Pancreas (tissue), 10 donors: Measurements from ENCODE around the gene CD81. TPM values are rescaled to one million over a fixed set of nuclear protein-coding genes. Genes with fewer than 3 reads are reported as not detected.

Experiments used
- ATAC-seq, 4 donors: fragments of 200-7000 bp; cut with Tn5 transposase; one replicate each; pipeline versions ENCODE4 v1.8.0 to v1.9.1; 2020; ENCODE audit warnings: mild to moderate bottlenecking in 4 of 4, moderate library complexity in 4 of 4
- DNase-seq, 6 donors: peaks; one replicate each; pipeline ENCODE4 v3.0.0-alpha.2; 2020
- FAIRE-seq: peaks from 2 replicates; lab custom pipeline; 2012; peaks lifted over from hg19 to GRCh38; lab: Jason Lieb, UNC
- H3K27ac ChIP-seq, 4 donors: fragments of 200-600 bp; sonication (generic); 1 replicate in 3 of 4; 2 replicates in 1 of 4; pipeline versions ENCODE4 v1.5.0 to v1.8.0; 2020
- H3K27me3 ChIP-seq, 4 donors: fragments of 200-600 bp; one replicate each; pipeline ENCODE4 v1.8.0; 2021
- H3K36me3 ChIP-seq, 3 donors: fragments of 200-600 bp; sonication (generic) in 1 of 3; one replicate each; pipeline versions ENCODE4 v1.5.0 to v1.8.0; 2020 to 2021
- H3K4me1 ChIP-seq, 3 donors: fragments of 200-600 bp; one replicate each; pipeline ENCODE4 v1.8.0; 2021
- H3K4me3 ChIP-seq, 4 donors: fragments of 200-600 bp; sonication (generic) in 2 of 4; one replicate each; pipeline versions ENCODE4 v1.5.0 to v1.8.0; 2020 to 2021
- H3K9me3 ChIP-seq, 4 donors: fragments of 200-600 bp; one replicate each; pipeline ENCODE4 v1.8.0; 2021
- CTCF ChIP-seq, 4 donors: fragments of 200-600 bp; sonication (generic) in 3 of 4; IDR thresholded peaks; one replicate each; pipeline versions ENCODE4 v1.5.0 to v1.8.0; 2021; ENCODE audit warnings: antibody characterized with exemption in 4 of 4
- WGBS, 2 donors: extraction: QIAGEN DNeasy Blood & Tissue Kit; methylation state at CpG; one replicate each; pipeline ENCODE4 v1.1.7; 2013; 5-methylcytosine and 5-hydroxymethylcytosine counted together
- intact Hi-C, 3 donors: fragments of 100-400 bp; cut with DNase I; formaldehyde crosslinking; loops; one replicate each; pipeline versions ENCODE4 v1.11.1 to v1.14.2; 2022
- polyA plus RNA-seq, 2 donors: library from polyadenylated mRNA; stranded (reverse); fragments of 200-250 nt; gene quantifications; one replicate each; pipeline ENCODE4 v1.2.3, GENCODE V29; 2013
- total RNA-seq, 6 donors: library from RNA; stranded (reverse); fragmentation: NEBNext Ultra II Directional in 4 of 6; extraction: Animal tissue kit (Norgen Biotek cat#: 25700) in 4 of 6; gene quantifications; one replicate each; pipeline versions ENCODE4 v1.2.1 to v1.2.4, GENCODE V29; 2021 to 2023
- donor health status: healthy with polysubstance abuse.
- donor health status: DM: no; HTN: no; CAD: no; lungs with moderate emphysema.
- donor health status: DM: no; HTN: no; CAD: no.
- donor health status: control.
- donor health status: control.
- donor health status: Bipolar disorder and iron deficiency.
- donor health status: DM: yes; HTN: yes; CAD: no.
- donor health status: DM: no; HTN: no; CAD: no.
- donor health status: DM: no; HTN: no; CAD: no.
- donor health status: DM: yes; HTN: yes; CAD: no.

CD81 gene
- total and polyA plus RNA-seq, 8 donors = 154 to 392 (median 236) TPM

- DNase-seq = peak in 1 of 6 donors; percentile 16
- no peak for FAIRE-seq
- no peaks in the 10 kb centered on the region for H3K27me3 ChIP-seq
- H3K36me3 ChIP-seq = no peaks in the 10 kb centered on the region
- H3K4me3 ChIP-seq = no peak overlapping the region
- no peaks in the 10 kb centered on the region for H3K9me3 ChIP-seq
- 61 to 69% methylated on average over 5 of the region's 5 CpGs for WGBS, 2 donors
- H3K4me1 ChIP-seq = no peaks in the 10 kb centered on the region
- peak in 2 of 4 donors; percentile 55 to 66 for ATAC-seq
- no peak overlapping the region for H3K27ac ChIP-seq
- no peak for TF ChIP-seq CTCF (IDR thresholded peaks at IDR 0.05)
- intact Hi-C loops = no loop called here
These were observed 34.1 kb upstream of the CD81 start for GRCh38 chr11:2342981-2343380.

- Histone ChIP-seq H3K4me1 (no peaks in the 10 kb centered on the region), H3K36me3 (no peaks in the 10 kb centered on the region), H3K27ac (no peak overlapping the region), H3K9me3 (no peaks in the 10 kb centered on the region), H3K27me3 (no peaks in the 10 kb centered on the region), H3K4me3 (no peak overlapping the region)
- 79 to 82% methylated on average over 4 of the region's 4 CpGs for WGBS, 2 donors
- no peak for TF ChIP-seq CTCF (IDR thresholded peaks at IDR 0.05)
- FAIRE-seq (no peak), DNase-seq (no peak), ATAC-seq (no peak)
- intact Hi-C loops = no loop called here
These were observed 33.6 kb upstream of the CD81 start for GRCh38 chr11:2343502-2343901.

GRCh38 chr11:2345050-2345449 is 32.1 kb upstream of the CD81 start:
- no peaks in the 10 kb centered on the region for H3K27me3 ChIP-seq
- no peak overlapping the region for H3K27ac ChIP-seq
- no peak for TF ChIP-seq CTCF (IDR thresholded peaks at IDR 0.05)
- WGBS, 2 donors = 80 to 82% methylated on average over 2 of the region's 2 CpGs
- FAIRE-seq = no peak
- ATAC-seq = no peak
- no peak for DNase-seq
- no peak overlapping the region for H3K4me3 ChIP-seq
- intact Hi-C loops = no loop called here
- no peaks in the 10 kb centered on the region for H3K4me1 ChIP-seq
- no peaks in the 10 kb centered on the region for H3K9me3 ChIP-seq
- H3K36me3 ChIP-seq = no peaks in the 10 kb centered on the region

GRCh38 chr11:2346014-2346413 is 31.1 kb upstream of the CD81 start:
- H3K9me3 ChIP-seq = no peaks in the 10 kb centered on the region
- no peaks in the 10 kb centered on the region for H3K36me3 ChIP-seq
- no peaks in the 10 kb centered on the region for H3K27me3 ChIP-seq
- no peak for DNase-seq
- intact Hi-C loops = no loop called here
- 82 to 93% methylated on average over 4 of the region's 4 CpGs for WGBS, 2 donors
- no peak for TF ChIP-seq CTCF (IDR thresholded peaks at IDR 0.05)
- no peak overlapping the region for H3K27ac ChIP-seq
- no peaks in the 10 kb centered on the region for H3K4me1 ChIP-seq
- H3K4me3 ChIP-seq = no peak overlapping the region
- ATAC-seq = no peak
- no peak for FAIRE-seq

GRCh38 chr11:2346586-2347307 is 30.4 kb upstream of the CD81 start:
- H3K9me3 ChIP-seq = no peaks in the 10 kb centered on the region
- no peak overlapping the region for H3K4me3 ChIP-seq
- intact Hi-C loops = no loop called here
- FAIRE-seq (no peak), ATAC-seq (no peak), DNase-seq (no peak)
- no peak overlapping the region for H3K27ac ChIP-seq
- H3K36me3 ChIP-seq = no peaks in the 10 kb centered on the region
- no peaks in the 10 kb centered on the region for H3K27me3 ChIP-seq
- H3K4me1 ChIP-seq = no peaks in the 10 kb centered on the region
- TF ChIP-seq CTCF (IDR thresholded peaks at IDR 0.05) = no peak
- 83% methylated on average over 10 of the region's 10 CpGs for WGBS, 2 donors
